RWPE1 (cell line): ENCODE data around the gene ACAD9.

Source experiments
- CTCF ChIA-PET: fragments of 350-600 bp; sonication (Branson Sonifier 250); formaldehyde crosslinking; extraction: SDS; loops from one replicate; lab custom pipeline; 2021; lab: Yijun Ruan, JAX
- POLR2A ChIA-PET: fragments of 400-600 bp; formaldehyde crosslinking; extraction: SDS; loops from one replicate; lab custom pipeline; 2020; ENCODE audit warnings: antibody characterized with exemption; ENCODE audit not compliant: low non-redundant PET; lab: Yijun Ruan, JAX
- DNase-seq: peaks from one replicate; pipeline ENCODE4 v3.0.0; 2012; ENCODE audit warnings: low spot score
- H3K27ac ChIP-seq: fragments of 450-650 bp; 2 replicates; pipeline ENCODE4 v1.5.1; 2017
- TF ChIP-seq, protein P1 (sequence below): fragments of 450-650 bp; conservative IDR thresholded peaks from 2 replicates; pipeline ENCODE4 v1.5.1; 2017; ENCODE audit warnings: low read depth, mild to moderate bottlenecking

ACAD9 gene

DNA sequence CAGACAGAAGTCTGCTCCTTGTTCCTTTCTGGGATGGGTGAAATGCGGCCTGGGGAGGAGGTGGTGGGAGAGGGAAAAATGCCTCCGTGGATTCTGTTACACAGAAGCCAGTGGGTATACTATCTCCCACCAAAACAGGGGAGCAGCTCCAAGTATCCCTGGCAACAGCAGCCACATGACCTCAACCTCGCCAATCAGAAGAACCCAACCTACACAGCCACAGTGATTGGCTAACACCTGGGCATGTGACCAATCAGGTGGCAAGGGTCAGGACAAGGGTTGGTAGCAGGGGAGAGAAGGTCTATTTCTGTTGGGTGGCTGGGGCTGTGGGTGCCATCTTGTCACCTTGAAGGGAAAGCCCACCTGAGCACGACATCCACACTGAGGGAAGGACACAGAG, 9.1 kb upstream of the ACAD9 start:
- POLR2A ChIA-PET = no interaction called here
- DNase-seq = no peak
- H3K27ac ChIP-seq = no peak overlapping the region
- CTCF ChIA-PET = interaction anchor here (0.7 kb wide), 1 partner anchor 45 kb away, joined by 4 read pairs; no protein-coding TSS in a partner anchor
- TF ChIP-seq, protein P1, sequence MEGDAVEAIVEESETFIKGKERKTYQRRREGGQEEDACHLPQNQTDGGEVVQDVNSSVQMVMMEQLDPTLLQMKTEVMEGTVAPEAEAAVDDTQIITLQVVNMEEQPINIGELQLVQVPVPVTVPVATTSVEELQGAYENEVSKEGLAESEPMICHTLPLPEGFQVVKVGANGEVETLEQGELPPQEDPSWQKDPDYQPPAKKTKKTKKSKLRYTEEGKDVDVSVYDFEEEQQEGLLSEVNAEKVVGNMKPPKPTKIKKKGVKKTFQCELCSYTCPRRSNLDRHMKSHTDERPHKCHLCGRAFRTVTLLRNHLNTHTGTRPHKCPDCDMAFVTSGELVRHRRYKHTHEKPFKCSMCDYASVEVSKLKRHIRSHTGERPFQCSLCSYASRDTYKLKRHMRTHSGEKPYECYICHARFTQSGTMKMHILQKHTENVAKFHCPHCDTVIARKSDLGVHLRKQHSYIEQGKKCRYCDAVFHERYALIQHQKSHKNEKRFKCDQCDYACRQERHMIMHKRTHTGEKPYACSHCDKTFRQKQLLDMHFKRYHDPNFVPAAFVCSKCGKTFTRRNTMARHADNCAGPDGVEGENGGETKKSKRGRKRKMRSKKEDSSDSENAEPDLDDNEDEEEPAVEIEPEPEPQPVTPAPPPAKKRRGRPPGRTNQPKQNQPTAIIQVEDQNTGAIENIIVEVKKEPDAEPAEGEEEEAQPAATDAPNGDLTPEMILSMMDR = no peak

DNA sequence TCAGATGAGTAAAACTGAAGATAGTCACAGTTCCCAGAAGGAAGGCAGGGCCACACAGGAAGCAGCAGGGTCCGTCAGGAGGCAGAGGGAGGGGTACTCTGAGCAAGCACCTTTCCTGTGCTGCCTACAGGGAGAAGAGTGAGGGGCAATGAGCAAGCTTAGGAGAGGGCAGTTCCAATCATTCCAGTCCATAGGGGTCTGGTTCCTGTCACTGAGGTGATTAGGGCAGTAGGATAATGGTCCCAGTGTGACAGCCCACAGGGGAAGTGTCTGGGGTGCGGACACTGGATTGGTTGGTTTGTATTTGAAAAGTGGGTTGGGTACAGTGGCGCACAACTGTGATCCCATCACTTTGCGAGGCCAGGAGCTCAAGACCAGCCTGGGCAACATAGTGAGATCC, 7.1 kb upstream of the ACAD9 start:
- no peak for DNase-seq
- ChIA-PET POLR2A (no interaction called here), CTCF (interaction anchor here (0.6 kb wide), 1 partner anchor 807 kb away, joined by 4 read pairs; no protein-coding TSS in a partner anchor)
- no peak overlapping the region for H3K27ac ChIP-seq
- TF ChIP-seq, protein P1 = no peak

DNA sequence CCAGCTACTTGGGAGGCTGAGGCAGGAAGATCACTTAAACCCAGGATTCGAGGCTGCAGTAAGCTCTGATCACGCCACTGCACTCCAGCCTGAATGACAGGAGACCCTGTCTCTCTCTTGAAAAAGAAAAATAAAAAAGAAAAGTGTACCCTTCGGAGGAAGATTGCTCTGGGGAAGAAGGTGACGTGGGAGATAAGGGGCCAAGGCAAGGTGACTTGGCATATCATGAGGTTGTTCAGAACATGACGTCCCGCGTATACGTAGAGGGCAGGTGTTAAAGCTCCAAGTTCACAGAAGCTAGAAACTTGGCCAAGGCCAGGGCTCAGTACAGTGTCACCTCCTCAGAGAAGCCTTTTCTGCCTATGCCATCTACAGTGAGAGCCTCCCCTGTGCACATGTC, 6.7 kb upstream of the ACAD9 start:
- TF ChIP-seq, protein P1 = no peak
- no peak for DNase-seq
- ChIA-PET CTCF (no interaction called here), POLR2A (no interaction called here)
- no peak overlapping the region for H3K27ac ChIP-seq

DNA sequence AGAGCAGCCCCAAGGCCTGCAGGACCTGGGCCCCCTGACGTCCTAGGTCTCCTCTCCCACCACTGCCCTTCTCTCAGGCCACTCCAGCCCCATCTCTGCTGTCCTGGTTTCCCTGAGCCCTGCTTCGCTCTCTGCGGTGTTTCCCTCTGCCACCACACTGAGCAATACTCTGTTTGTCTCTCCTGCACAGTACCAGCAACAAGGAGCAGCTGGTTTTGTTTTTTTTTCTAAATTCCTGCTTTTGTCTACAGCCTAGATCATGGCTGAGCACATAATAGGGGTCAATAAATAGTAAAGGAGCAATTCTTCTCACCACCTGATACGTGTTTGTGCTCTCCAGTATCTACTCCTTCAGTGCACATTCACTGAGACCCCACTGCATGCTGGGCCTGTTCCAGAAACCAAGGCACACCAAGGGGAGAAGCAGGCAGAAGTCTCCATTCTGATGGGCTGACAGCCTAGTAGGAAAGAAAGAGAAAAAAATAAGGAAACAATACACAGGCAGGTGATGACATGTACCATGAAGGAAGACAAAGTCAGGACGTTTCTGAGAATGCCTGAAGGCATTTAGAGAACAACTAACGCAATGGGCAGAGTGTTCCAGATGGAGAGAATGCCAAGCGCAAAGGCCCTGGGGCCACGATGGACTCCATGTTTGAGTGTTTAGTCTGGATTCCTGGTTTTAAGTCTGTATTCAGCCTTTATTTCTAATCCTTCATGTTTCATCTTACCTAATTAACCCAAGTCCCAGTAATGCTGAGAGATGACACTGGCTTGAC, 6.0 kb upstream of the ACAD9 start:
- TF ChIP-seq, protein P1 = no peak
- DNase-seq = no peak
- ChIA-PET POLR2A (no interaction called here), CTCF (no interaction called here)
- no peak overlapping the region for H3K27ac ChIP-seq

DNA sequence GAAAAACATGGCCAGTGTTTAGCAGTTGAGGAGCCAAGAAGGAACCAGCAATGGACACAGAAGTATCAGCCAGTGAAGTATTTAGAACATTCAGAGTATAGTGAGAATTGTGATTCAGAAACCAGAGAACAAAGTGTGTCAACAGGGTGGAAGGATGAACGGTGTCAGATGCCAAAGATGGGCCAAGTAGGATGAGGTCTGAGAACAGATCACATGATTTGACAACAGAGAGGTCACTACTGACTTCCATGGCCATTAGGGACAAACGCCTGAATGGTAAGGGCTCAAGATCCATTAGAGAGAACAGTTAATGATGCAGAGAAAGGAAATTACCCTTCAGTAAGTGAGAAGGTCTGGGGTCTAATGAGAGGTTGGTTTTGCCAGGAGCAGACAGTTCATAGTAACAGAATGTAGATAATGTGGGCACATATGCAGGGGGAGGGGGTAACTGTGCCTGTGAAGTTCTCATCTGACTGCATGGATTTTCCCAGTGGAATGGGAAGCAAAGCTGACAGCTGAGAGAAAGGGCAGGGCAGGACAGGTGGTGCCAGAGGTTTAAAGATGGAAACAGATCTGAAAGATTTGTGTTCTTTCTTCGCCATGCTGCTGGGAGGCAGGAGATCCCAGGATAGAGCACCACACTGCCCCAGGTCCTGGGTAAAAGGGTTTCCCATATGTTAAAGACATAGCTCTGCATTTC, 4.8 kb upstream of the ACAD9 start:
- TF ChIP-seq, protein P1 = no peak
- CTCF ChIA-PET = interaction anchor here (1.0 kb wide), 1 partner anchor 257 kb away, joined by 3 read pairs; no protein-coding TSS in a partner anchor
- H3K27ac ChIP-seq = no peak overlapping the region
- no peak for DNase-seq
- POLR2A ChIA-PET = no interaction called here

DNA sequence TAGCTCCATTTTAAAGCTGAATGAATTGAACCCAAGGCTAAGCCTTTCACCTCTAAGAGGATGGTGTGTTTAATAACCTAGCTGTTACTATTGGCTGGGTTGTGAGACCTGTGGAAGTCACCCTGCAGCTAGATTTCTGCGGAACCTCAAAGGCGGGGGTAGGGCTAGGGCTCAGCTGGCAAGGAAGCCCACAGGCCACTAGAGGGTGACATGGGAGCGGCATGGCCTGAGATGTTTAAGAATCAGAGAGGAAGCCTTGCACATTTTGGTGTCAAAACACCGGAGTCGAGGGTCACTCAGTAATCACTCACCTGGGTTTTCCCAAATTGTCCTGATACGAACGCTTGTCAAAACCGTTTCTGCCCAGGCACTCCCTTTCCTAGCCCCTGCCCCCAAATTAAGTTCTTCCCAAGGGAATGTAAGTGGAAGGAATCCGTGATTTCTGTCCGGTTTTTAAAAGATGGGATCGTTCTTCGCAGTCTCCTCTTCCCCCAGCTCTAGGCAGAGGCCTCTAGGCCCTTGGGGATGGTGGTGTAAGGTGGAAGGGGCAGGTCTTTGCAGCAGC, 3.8 kb upstream of the ACAD9 start:
- no peak for DNase-seq
- no peak overlapping the region for H3K27ac ChIP-seq
- TF ChIP-seq, protein P1 = no peak
- POLR2A ChIA-PET = interaction anchor here (0.6 kb wide), 1 partner anchor 8 kb away, joined by 3 read pairs; no protein-coding TSS in a partner anchor
- CTCF ChIA-PET = interaction anchor here (1.0 kb wide), 1 partner anchor 258 kb away, joined by 3 read pairs; no protein-coding TSS in a partner anchor
